NB4 (cell line): Measurements from ENCODE around the gene PSME4.

Experiments used
- CTCF ChIP-seq: IDR thresholded peaks from one replicate; pipeline ENCODE4 v1.5.1; 2012; ENCODE audit warnings: low read depth, low read length
- MAX ChIP-seq: IDR thresholded peaks from 2 replicates; pipeline ENCODE4 v1.6.1; 2011; ENCODE audit warnings: low read depth, low read length
- MYC ChIP-seq: IDR thresholded peaks from 2 replicates; pipeline ENCODE4 v1.6.1; 2011; ENCODE audit warnings: low read depth, low read length
- POLR2A ChIP-seq: IDR thresholded peaks from 2 replicates; pipeline ENCODE4 v1.6.1; 2011; ENCODE audit warnings: mild to moderate bottlenecking; ENCODE audit not compliant: insufficient read length; ENCODE audit errors: extremely low read depth

GRCh38 chr2:53949457-53949856, 21.3 kb downstream of the PSME4 start:
- TF ChIP-seq POLR2A (no peak), CTCF (no peak), MAX (no peak), MYC (no peak)
